GM19025 (cell line): ENCODE data around the gene DRAXIN.

Experiments
- ATAC-seq: cut with Tn5 transposase; IDR thresholded peaks from one replicate; pipeline ENCODE4 v1.9.1; 2021; ENCODE audit warnings: mild to moderate bottlenecking, low read depth, moderate library complexity; ENCODE audit not compliant: unreplicated experiment

DRAXIN gene

GRCh38 chr1:11752359-11753088, 61.0 kb downstream of the DRAXIN start:
- no peak for ATAC-seq

DNA sequence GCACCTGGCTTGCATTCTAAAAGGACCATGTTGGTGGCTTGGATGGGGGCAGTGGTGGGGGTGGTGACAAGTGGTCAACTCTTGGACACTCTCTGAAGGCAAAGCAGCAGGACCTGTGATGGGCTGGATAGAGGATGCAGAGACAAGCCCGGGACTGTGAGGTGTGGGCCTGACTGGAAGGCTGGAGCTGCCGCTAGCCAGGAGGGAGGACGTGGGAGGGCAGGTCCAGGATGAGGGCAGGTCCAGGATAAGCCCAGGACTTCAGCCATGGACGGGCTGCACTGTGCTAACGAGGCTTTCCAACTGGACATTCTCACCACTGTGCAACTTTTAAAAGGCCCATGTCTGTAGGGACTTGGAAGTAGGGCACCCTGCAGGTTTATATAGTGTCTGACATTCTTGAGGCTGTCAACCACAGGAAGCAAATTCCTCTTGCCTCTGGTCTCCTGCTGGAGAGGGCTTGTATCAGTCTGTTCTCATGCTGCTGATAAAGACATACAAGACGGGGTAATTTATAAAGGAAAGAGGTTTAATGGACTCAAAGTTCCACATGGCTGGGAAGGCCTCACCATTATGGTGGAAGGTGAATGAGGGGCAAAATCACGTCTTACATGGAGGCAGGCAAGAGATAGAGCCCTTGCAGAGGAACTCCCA, 62.2 kb downstream of the DRAXIN start:
- ATAC-seq: no peak

DNA sequence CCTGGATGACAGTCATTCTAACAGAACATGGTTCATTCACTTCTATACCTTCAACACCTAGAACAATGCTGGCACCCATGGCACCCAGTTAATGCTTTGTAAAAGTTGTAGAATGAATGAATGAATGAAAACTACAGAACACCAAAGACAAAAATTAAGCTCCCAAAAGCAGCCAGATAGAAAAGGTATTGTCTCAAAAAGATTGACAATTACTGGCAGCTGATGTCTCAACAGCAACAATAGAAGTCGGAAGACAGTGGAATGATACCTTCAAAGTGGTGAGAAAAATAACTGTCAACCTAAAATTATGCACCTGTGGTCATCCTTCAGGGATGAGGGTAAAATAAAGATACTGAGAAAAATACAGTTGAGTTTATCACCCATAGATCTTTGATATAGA, 65.5 kb downstream of the DRAXIN start:
- ATAC-seq: no peak

GRCh38 chr1:11759791-11760190, 68.3 kb downstream of the DRAXIN start:
- no peak for ATAC-seq

- no peak for ATAC-seq
These were observed 69.8 kb downstream of the DRAXIN start for GRCh38 chr1:11761285-11761684.

GRCh38 chr1:11761988-11762406, 70.5 kb downstream of the DRAXIN start, which contains the start of gene C1orf167:
C1orf167 (plus strand) TSS chr1:11762193; CDS start chr1:11764401, 2,208 bp downstream.
- no peak for ATAC-seq

DNA sequence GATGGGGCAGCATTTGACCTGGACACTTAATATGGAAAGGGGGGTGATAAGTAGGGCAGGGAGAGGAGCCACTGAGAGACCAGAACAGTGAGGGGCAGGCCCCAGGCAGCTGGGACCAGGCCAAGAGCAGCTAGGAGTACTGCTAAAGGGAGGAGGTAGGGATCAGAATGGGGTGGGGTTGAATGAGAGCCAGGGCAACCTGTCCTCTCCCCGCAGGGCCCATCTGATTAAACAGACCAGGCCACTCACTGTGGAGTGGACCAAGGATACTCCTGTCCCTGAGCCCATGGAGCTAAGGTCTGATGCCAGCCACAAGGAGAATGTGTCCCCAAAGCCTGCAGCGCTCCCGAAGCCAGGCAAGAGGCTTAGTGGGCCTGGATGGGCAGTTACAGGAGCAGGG, 72.6 kb downstream of the DRAXIN start:
- no peak for ATAC-seq

GRCh38 chr1:11764519-11764918, 73.0 kb downstream of the DRAXIN start:
- ATAC-seq: no peak

DNA sequence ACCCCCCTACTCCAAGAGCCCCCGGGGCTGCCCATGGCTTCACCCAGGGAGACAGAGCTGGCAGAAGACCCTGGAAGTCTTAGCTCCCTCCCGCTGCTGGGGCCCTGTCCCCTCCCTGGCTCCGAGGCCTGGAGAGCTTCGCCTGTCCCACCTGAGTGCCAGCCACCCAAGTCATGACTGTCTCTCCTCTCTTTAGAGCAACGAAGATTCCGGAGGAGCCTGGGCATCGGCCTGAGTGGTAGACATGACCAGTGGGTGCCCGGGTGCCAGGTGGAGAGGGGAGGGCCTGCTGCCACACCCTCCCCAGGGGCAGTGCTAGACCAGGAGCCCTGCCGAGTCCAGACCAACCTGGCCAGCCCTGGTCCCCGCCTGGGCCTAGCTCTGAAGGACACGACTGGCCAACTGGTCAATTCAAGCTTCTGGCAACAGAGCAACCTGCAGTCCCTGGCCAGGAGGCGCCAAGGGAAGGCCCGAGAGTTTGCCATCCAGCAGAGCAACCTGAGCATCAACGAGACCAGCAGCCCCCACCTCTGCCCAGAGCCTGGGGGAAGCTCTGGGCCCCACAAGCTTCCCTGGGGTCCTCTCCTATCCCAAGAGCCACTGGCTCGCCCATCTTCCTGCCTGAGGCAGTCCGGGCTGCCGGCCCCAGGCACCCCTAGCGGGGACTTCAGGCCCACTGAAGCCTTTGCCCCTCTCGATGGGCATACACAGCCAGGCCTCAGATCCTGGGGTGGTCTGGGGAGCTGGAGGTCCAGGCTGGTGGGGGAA, 74.3 kb downstream of the DRAXIN start:
- ATAC-seq: no peak

- ATAC-seq: no peak
These were observed 74.9 kb downstream of the DRAXIN start for GRCh38 chr1:11766429-11766776.

DNA sequence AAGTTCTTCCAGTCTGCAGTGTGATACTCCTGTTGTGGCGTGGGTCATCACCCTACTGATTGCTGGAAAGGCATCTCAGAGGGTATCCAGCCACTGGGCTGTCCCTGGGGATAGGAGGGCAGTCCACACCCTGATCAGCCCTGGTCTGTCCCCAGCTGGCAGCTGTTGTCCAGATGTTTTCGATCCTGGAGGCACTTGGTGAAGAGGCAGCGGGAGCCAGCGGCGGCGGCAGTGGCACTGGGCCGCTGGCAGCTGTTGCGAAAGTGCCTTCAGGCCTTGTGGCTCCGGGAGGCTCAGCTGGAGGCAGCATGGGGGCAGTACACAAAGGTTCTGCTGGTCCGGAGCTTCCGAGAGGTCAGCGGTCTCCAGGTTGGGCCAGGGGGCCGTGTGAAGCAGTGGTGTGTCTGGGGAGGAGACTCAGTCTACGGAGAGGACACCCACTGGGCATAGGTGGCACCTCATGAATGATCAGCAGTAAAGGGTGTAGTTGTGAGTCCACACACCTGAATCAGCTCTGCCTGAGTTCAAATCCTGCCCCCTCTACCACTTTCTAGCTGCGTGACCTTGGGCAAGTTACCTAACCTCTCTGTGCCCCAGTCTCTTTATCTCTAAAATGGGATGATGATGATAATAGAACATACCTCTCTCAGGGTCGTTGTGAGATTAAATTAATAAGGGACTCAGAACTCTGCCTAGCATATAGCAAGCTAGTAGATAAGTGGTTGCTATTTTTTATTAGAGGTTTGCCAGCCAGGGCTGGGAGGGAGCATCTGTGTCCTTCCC, 76.6 kb downstream of the DRAXIN start:
- ATAC-seq: no peak

GRCh38 chr1:11768821-11769220, 77.3 kb downstream of the DRAXIN start:
- ATAC-seq: no peak

DNA sequence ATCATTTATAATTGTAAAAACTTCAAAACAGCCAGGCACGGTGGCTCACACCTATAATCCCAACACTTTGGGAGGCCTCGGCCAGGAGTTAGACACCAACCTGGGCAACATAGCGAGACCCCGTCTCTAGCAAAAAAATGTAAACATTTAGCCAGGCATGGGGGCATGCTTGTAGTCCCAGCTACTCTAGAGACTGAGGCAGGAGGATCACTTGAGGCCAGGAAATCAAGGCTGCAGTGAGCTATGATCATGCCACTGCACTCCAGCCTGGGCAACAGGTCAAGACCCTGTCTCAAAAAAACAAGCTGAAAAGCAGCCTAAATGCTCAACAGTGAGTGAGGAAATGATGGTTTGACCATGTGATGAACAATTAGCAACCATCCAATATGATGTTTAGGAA, 77.8 kb downstream of the DRAXIN start:
- no peak for ATAC-seq

- no peak for ATAC-seq
These were observed 78.5 kb downstream of the DRAXIN start for GRCh38 chr1:11770011-11770410.

- no peak for ATAC-seq
These were observed 80.1 kb downstream of the DRAXIN start for GRCh38 chr1:11771481-11772043.

- no peak for ATAC-seq
These were observed 80.9 kb downstream of the DRAXIN start for GRCh38 chr1:11772458-11772857.

DNA sequence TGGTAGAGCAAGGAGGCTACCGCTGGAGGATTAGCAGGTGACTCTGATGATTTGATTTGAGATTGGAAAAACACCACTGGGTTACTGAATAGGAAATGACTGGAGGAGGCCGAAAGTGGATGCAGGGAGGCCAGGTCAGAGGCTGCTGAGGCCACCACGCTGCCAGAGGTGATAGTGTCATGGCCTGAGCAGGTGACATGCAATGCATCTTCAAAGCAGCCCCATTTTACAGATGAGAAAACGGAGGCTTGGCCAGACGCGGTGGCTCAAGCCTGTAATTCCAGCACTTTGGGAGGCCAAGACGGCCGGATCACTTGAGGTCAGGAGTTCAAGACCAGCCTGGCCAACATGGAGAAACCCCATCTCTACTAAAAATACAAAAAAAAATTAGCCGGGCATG, 83.2 kb downstream of the DRAXIN start:
- no peak for ATAC-seq
